Ecto neural progenitor cell (in vitro differentiated cells): Measurements from ENCODE around the gene PPP5C.

Source experiments
- DNase-seq: peaks from one replicate; pipeline ENCODE4 v3.0.0-alpha.2; 2018; ENCODE audit warnings: low spot score

The PPP5C gene

DNA sequence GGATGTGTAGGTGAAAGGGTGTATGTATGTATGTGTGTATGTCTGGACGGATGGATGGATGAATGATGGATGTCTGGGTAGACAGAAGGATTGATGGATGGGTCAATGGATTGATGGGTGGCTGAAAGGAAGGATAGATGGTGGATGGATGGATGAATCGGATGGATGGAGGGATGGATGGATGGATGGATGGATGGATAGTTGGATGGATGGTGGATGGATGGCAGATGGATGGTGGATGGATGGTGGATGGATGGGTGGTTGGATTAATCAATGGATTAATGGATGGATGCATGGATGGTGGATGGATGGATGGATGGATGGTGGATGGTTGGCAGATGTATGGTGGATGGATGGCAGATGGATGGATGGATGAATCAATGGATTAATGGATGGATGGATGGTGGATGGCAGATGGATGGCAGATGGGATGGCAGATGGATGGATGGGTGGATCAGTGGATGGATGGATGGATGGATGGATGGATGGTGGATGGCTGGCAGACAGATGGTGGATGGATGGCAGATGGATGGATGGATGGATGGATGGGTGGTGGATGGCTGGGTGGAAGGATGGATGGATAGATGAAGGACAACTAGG lies 16.5 kb upstream of the PPP5C start:
- no peak for DNase-seq

DNA sequence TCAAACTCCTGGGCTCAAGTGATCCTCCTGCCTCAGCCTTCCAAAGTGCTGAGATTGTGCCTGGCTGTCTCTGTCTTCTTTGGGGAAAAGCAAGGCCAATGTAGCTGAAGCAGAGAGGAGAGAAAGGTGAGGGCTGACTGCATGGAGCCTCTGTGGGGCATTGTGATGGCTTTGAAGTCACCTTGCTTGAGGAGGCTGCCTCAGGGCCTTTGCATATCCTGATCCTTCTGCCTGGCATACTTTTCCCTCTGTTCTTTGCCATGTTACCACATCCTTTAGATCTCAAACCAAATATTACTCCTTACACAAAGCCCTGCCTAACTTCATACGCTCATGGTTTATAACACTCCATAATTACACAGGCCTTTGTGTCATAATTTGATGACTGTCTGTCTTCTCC lies 9.4 kb upstream of the PPP5C start:
- no peak for DNase-seq

DNA sequence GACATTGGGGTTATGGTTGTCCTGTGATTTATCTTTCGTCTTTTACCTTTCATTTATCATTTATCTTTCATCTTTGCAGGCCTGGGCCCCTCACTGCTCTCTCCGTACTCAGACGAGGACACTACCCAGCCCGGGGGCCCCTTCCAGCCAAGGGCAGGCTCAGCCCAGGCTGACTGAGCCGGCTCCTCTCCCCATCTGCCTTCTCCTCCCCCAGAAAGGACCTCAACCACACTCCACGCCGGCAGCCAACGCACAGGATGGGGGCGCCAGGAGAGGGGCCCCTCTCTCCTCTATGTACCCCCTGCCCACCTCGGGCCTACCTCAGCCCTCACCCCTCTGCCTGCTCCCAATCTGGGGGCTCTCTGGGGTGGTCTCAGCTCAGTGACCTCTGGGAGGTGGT lies 7.4 kb upstream of the PPP5C start:
- no peak for DNase-seq

DNA sequence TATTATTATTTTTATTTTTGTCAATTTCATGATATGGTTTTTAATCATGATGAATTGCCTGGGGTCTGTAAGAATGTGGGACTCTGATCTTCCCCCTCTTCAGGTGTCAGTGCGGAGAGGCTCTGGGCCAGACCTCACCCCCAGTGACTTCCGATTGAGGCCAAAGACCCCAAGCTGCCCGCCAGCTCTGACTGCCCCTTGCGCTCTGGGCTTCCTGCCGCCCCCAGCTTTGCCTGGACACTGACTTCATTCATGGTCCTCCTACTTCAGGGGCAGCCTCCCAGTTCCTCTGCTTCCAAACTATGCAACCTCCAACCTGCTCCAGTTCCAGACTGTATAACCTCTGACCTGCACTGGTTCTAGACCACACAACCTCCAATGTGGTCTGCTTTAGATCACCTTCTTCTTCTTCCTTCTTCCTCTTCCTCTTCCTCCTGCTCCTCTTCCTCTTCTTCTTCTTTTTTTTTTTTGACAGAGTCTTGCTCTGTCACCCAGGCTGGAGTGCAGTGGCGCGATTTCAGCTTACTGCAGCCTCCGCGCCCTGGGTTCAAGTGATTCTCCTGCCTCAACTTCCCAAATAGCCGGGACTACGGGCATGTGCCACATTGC lies 6.7 kb upstream of the PPP5C start:
- DNase-seq: no peak

DNA sequence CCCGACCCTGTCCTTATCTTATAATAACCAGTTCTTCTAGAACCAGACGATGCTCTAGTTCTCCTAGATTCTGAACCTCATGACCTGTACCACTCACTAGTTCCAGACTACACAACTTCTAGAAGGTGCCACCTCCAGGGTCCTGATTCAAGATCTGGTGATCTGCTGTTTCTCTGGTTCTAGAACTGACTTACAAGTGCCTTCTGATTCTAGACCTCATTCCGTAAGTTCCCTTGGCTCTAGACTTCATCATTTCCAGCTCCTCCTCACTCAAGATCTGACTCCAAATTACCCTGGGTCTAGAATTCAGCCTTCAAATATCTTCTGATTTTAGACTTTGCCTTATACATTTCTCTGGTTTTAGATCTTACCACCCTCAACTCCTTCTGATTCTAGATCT lies 5.0 kb upstream of the PPP5C start:
- DNase-seq: no peak

DNA sequence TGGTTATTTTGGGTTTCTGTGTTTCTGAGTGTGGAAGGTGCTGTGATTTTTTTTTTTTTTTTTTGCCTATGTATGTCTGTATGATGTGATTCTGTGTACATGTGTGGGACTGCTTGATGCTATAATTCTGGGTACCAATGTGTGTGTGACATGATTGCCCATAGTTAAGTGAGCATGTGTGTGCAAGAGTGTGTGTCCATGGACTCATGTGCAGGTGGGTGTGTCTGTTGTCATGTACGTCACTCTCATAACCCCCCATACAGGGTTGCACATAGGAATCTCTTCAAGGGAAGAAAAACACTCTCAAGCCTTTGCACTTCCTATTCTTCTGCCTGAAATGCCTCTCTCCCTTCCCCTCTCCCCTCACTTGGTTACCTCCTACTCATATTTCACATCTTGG lies 2.5 kb upstream of the PPP5C start:
- no peak for DNase-seq

DNA sequence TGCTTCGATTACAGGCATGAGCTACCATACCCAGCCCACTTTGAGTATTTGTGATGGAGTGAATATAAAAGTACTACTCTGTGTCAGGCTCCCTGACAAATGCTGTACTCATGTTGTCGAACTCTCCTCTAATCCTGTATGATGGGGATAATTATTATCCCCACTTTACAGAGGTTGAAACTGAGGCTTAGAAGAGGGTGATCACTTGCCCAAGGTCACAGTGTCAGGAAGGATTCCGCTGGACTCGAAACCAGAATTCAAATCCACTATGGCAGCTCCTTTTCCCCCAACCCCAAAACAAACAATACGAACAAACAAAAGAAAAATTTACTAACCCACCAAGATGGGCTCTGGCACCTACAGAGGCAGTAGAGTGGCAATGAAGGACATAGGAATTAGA lies 1.7 kb upstream of the PPP5C start:
- no peak for DNase-seq

DNA sequence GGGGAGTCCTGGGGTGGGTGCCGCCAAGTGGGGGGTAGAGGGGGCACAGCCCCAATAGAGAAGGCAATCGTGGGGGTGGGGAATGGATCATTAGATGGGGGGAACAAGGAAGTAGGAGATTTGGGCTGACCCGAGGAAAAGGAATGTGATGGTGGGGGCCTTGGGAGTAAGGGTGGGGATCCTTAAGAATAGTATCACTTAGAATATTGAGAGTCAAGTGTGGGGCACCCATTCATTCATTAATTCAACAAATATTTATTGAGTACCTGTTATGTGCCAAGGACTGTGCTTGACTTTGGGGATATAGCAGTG lies 641 bp downstream of the PPP5C start:
- DNase-seq: no peak

DNA sequence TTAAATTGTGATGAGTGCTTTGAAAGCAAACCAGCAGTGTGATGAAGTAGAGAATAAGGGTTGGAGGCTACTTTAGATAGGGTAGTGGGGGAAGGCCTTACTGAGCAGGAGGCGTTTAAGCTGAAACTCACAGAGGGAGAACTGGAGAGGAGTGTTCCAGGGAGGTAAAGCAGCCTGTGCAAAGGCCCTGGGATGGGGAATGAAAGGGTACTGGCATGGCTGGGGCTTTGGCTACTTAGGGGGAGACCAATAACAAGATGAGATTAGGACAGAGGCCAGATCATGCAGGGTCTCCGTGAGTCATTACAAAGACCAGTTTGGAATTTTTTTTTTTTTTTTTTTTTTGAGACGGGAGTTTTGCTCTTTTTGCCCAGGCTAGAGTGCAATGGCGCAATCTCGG lies 1.1 kb downstream of the PPP5C start:
- no peak for DNase-seq

DNA sequence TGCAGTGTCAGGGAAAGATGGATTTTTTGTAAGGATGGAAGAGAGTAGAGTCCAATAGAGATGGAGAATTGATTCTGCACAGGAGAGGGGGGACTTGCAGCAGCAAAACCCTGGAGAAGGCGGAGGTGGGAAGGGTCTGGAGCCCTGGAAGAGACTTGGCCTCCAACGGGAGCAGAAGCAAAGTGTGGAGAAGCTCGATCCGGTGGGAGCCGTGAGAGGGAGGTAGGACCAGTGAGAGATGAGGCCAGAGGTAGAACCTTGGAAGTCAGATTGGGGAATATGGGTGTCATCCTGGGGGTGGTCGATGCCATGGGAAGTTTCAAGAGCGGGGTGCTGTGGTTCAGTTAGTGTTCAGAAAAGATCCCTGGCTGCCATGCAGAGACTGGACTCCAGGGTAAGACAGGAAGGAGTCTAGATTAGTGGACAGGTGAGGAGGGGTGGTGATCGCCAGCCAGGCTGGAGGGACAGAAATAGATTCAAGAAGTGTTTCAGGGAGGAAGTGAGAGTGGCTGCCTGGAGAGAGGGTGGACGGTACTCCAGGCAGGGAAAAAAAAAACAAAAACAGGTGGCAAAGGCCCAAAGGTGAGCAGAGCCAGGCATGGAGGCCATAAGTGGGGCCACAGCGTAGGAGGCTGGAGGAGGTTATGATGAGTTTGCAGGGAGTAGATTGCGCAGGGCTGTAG lies 2.6 kb downstream of the PPP5C start:
- DNase-seq: no peak

DNA sequence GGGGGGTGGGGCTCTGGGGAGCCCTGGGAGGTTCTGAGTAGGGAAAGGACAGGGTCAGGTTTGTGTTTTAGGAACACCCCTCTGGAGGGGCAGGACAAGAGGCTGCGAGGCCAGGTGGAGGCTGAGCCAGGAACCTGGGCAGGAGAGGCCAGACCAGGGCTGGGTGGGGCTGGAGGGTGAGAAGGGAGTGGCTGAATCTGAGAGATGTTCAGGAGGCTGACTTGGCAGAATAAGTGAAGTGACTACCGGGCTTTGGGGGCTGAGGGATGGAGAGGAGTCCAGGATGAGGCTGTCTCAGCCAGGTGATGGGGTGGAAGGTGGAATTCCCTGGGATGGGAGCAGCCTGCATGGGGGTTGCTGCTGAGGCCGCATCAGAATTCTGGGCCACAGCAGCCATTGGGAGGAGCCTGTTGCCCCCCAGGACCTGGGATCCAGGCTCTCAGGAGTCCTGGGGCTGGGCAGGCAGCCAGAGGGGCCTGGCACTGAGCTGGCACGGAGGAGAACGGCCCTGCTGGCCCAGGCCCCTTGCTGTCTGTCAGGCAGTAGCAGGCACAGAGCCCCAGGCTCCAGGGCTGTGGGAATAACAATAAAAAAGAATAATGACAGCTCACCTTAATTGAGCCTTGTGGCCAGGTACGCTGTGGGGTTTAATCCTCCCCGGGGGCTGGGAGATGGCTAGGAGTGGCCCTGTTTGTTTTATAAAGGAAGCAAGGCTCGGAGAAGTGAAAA lies 3.3 kb downstream of the PPP5C start:
- DNase-seq: no peak

DNA sequence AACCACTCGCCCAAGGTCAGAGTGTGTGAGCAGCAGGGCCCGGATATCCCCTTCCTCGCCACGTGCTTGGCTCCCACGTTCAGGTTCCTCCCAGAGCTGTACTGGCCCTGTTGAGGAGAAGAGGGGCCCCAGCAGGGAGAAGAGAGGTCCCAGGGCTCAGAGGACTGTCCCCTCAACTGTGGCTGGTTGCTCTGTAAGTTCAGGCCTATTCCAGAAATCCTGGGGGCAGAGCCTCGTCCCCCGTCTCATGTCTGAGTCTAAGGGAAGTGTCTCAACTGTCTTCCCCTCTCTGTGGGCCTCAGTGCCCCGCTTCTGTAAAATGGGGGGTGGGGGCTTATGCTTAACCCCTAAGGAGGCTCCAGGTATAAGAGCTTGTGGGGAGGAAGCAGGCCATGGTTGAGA lies 3.9 kb downstream of the PPP5C start:
- DNase-seq: no peak

DNA sequence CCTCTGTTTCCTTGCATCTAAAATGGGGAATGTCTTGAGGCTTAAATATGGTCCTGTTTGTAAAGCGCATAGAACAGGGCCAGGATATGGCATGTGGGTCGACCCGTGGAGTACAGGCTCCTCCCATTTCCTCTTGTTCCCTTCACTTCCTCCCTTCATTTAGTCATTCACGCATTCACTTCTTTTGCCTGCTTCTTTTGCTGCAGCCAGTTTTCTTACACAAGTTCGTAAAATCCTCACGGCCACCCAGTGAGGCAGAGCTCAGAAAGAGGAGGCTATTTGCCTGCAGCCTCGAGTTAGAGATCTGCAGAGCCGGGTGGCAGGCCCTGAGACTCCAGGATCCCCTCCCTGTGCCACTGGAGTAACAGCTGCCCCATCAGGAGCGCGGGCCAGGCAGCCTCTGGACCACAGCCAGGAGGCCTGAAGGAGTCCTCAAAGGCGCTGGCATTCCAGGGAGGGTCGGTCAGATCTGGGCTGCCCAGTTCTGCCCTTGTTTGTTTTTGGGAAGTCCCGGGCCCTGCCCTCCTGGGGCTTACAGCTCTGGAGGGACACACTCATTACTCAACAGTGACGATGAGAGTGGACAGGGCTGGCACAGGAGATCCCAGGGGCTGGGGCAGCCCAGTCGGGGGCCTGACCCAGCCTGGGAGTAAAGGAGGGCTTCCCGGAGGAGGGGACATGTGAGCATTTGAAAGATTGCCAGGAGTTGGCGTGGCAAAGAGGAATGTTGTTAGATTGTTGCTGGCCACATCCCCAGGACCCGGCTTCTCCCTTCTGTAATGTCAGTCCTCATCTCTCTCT lies 4.6 kb downstream of the PPP5C start:
- DNase-seq: no peak

DNA sequence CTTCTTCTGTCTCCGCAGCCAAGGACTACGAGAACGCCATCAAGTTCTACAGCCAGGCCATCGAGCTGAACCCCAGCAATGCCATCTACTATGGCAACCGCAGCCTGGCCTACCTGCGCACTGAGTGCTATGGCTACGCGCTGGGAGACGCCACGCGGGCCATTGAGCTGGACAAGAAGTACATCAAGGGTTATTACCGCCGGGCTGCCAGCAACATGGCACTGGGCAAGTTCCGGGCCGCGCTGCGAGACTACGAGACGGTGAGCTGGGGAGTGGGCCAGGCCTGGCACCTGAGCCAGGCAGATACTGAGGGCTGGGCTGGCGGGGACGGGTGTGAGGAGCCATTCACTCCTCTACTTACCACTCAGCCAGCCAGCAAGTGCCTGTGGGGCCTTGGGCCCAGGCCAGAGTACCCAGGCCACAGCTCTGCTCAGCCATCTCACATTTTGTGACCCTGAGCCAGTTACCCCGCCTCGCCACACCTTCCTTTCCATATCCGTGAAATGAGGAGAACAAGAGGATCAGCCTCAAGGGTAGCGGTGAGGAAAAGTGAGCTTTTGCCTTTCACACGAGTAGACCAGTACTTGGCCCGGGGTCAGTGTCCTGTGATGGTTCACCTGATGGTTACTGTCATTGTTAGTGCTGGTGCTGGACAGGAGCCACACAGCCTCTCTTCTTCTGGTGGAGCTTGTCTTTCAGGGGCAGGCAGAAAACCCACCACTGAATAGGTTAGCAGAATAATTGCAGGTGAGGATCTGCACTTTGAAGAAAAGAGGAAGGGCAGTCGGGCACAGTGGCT lies 7.0 kb downstream of the PPP5C start:
- no peak for DNase-seq

DNA sequence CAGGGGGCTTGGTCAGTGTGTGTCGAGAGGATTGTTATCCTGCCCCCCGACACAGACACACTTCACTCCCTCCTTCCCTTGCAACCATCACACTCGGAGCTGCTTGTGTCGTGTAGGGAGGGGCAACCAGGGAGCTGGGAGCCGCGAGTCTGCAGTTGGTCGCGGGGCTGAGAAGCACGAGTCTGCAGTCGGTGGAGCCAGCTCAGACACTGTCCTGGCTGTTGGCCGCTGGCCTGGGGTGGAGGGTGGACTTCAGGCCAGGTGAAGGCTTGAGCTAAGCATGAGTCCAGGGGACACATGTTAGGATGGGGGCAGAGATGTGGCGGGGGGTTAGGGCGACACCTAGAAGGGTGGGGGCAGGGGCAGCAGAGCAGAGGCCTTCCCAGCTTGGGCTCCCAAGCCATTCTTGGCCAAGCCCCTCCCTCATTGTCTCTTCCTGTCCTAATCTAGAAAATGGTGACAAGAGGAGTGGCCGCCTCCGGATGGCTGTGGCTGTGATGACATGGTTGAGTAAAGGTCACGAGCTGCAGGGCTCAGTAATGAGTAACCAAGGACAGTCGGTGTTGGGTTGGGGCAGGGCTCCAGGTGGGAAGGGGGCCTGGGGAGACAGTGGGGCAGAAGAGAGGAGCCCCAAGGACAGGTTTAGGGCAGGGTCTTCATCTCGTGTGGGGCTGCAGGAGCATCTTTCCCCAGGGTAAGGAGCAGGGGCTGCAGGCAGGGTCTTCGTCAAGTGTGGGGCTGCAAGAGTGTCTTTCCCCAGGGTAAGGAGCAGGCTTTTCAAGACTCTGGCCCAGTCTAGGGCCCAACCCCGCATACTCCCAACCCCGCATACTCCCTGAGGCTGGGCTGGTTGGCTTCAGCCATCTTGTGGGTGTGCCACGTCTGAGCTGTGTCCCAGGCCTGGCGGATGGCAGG lies 8.6 kb downstream of the PPP5C start:
- DNase-seq: no peak

DNA sequence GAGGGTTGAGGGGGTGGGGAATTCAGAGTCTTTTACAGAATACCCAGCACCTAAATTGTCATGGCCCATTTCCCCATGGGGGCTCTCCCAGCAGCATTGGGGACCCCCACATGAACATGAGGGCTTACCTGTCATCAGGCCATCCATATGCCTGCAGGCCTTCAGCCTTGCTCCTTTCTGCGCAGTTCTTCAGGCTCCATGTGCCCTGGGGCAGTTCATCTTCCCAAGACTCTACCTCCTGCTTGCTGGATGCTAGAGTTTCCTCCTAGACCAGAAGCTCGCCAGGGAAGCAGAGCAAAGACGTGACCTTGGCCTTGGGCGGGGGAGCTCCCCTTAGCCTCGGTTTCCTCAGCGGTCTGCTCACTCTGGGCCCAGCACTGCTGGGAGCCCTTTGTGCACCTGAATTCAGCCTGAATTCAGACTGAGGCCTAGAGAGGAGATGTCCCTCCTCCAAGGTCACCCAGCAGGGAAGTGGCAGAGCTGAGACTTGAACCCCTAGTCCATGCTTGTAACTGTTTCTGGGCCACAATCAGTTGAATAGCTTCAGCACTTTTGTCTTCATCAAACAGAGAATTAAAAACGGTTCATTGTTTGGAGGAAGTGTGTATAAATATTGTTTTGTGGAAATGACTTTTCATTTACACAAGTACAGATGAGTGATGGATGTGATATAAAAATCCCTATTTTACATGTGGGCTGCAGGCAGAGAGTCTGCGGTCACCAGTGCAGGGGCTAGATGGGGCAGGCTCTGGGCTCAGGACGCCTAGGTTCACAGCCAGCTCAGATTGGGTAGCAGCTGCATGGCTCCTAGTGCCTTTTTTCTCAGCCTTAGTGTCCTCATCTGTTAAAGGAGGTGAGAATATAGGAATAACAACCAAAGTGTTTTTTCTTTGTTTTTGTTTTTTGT lies 9.5 kb downstream of the PPP5C start:
- no peak for DNase-seq

DNA sequence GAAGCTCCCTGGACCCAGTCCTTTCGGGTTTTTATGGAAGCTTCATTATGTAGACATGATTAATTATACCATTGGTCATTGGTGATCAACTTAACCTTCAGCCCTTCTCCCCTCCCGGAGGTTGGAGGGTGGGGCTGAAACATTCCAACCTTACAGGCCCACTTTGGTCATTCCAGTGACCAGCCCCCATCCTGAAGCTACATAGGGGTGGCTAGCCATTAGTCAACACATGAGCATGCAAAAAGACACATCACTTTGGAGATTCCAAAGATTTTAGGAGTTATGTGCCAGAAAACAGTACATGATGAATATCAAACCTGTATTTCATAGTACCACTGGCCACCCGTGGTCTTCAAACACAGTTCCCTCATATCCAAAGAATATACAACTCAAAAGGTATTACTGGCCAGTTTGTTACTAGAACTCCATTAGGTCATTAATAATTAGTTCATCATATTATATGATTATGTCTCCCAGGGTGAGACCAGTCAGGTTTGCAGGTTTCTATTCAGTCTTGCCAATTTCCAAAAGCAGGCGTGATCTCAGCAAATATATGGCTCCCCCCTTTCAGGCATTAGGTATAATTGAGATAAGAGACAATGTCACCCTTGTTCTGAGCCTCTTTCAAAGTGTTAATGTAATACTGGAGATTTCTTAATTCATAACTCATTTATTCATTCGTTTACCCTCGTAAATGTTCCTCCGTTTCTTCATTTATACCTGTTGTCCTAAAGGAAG lies 11.1 kb downstream of the PPP5C start:
- DNase-seq: no peak

DNA sequence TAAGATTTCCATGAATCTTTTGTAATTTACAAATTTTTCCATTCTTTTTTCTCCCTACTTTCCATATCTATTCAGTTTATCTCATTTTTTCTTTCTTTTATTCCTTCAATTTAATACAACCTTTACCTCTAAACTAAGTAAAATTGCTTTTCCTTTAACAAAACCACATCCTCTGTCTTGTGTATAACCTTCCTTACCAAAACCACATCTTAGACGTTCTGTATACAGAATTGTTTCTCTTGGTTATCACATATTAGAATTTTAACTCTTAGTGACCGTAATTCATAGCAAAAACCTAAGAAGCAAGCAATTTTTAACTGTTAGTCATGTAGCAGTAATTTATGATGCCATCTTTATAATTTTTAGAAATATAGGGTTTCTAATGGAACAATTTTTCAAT lies 15.0 kb downstream of the PPP5C start:
- DNase-seq: no peak

DNA sequence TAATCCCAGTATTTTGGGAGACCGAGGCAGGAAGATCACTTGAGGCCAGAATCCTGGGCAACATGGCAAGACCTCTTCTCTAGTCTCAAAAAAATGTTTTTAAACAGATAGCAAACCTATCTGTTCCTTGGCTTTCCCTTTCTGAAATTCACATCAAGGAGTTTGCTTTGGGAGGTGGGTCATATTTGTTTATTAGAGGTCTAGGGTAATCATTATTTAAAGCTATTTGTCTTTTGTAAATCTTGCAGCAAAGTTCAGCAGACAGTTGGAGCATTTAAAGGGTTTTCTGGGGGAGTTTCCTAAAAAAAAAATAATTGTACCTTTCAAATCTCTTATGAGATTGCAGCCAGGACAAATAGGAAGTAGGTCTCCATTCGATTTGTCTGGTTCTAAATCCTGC lies 17.5 kb downstream of the PPP5C start:
- no peak for DNase-seq
